ENCODE measurements around the gene DHCR24. TPM values are rescaled to one million over a fixed set of nuclear protein-coding genes. Genes with fewer than 3 reads are reported as not detected.
"Not testable (repeated sequence)": the region's sequence is repeated elsewhere in the genome, so short reads cannot be mapped to it uniquely, and the experiment has no call there.

The DHCR24 gene, protein sequence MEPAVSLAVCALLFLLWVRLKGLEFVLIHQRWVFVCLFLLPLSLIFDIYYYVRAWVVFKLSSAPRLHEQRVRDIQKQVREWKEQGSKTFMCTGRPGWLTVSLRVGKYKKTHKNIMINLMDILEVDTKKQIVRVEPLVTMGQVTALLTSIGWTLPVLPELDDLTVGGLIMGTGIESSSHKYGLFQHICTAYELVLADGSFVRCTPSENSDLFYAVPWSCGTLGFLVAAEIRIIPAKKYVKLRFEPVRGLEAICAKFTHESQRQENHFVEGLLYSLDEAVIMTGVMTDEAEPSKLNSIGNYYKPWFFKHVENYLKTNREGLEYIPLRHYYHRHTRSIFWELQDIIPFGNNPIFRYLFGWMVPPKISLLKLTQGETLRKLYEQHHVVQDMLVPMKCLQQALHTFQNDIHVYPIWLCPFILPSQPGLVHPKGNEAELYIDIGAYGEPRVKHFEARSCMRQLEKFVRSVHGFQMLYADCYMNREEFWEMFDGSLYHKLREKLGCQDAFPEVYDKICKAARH
- total RNA-seq = 100 to 1,000 TPM; 114 to 115 TPM

GRCh38 chr1:54886724-54887664 lies at the start of gene DHCR24:
Gene DHCR24 (minus strand): TSS chr1:54887195. CDS start chr1:54887119, 76 bp downstream.
- no peaks in the 10 kb centered on the region for H3K9me3 Mint-ChIP-seq
- peaks cover 20% of the 10 kb centered on the region for H3K27me3 Mint-ChIP-seq
- H3K27ac Mint-ChIP-seq = peak within 1 kb of the TSS; percentile 73
- ChIA-PET POLR2A (interaction anchor here (0.8 to 2.1 kb wide), 7 partner anchors 32 to 327 kb away, joined by 3 to 8 read pairs (median 6); partner anchors contain the start of genes TTC22, TTC4 and USP24), CTCF (interaction anchor here (0.7 to 4.0 kb wide), 10 partner anchors 8 to 215 kb away, joined by 3 to 19 read pairs (median 4); no protein-coding TSS in a partner anchor)
- peaks cover 51% of the 10 kb centered on the region for H3K4me1 Mint-ChIP-seq
- DNase-seq = peak; percentile 87
- H3K4me3 Mint-ChIP-seq = peak within 1 kb of the TSS; percentile 88
- peaks cover 38% of the 10 kb centered on the region for H3K36me3 Mint-ChIP-seq (ENCODE audit: low read depth)

GRCh38 chr1:54936791-54937190 lies 49.8 kb upstream of the DHCR24 start:
- H3K4me3 Mint-ChIP-seq = no peak overlapping the region
- POLR2A ChIA-PET = no interaction called here
- H3K36me3 Mint-ChIP-seq (ENCODE audit: low read depth) = no peaks in the 10 kb centered on the region
- H3K9me3 Mint-ChIP-seq = peaks cover 3% of the 10 kb centered on the region
- CTCF ChIA-PET = no interaction called here
- DNase-seq = no peak
- H3K27me3 Mint-ChIP-seq = peaks cover 53% of the 10 kb centered on the region
- H3K27ac Mint-ChIP-seq = no peak overlapping the region
- peaks cover 2% of the 10 kb centered on the region for H3K4me1 Mint-ChIP-seq

GRCh38 chr1:54934869-54935268 lies 47.9 kb upstream of the DHCR24 start:
- Mint-ChIP-seq H3K27me3 (peaks cover 54% of the 10 kb centered on the region), H3K27ac (no peak overlapping the region), H3K36me3 (ENCODE audit: low read depth) (no peaks in the 10 kb centered on the region), H3K4me3 (no peak overlapping the region), H3K9me3 (peaks cover 3% of the 10 kb centered on the region), H3K4me1 (peaks cover 2% of the 10 kb centered on the region)
- ChIA-PET POLR2A (no interaction called here), CTCF (interaction anchor here (0.7 to 2.7 kb wide), 2 partner anchors 10 to 19 kb away, joined by 5 to 14 read pairs; no protein-coding TSS in a partner anchor)
- no peak for DNase-seq

DNA sequence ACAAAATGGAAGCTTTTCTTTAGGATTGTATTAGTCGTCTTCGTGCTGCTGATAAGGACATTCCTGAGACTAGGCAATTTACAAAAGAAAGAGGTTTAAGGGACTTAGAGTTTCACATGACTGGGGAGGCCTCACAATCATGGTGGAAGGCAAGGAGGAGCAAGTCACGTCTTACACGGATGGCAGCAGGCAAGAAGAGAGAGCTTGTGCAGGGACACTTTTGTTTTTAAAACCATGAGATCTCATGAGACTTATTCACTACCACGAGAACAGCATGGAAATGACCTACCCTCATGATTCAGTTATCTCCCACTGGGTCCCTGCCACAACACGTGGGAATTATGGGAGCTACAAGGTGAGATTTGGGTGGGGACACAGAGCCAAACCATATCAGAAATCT lies 47.1 kb upstream of the DHCR24 start:
- DNase-seq; H3K4me3 Mint-ChIP-seq; H3K9me3 Mint-ChIP-seq; H3K27ac Mint-ChIP-seq; H3K36me3 Mint-ChIP-seq (ENCODE audit: low read depth); POLR2A ChIA-PET; H3K4me1 Mint-ChIP-seq: not testable (repeated sequence)
- peaks cover 50% of the 10 kb centered on the region for H3K27me3 Mint-ChIP-seq
- CTCF ChIA-PET = interaction anchor here (0.7 to 2.7 kb wide), 3 partner anchors 11 to 62 kb away, joined by 3 to 14 read pairs (median 5); no protein-coding TSS in a partner anchor

- no peaks in the 10 kb centered on the region for H3K36me3 Mint-ChIP-seq (ENCODE audit: low read depth)
- H3K4me3 Mint-ChIP-seq = no peak overlapping the region
- CTCF ChIA-PET = interaction anchor here (1.6 to 2.2 kb wide), 2 partner anchors 10 to 13 kb away, joined by 5 to 7 read pairs; no protein-coding TSS in a partner anchor
- no peak overlapping the region for H3K27ac Mint-ChIP-seq
- no peak for DNase-seq
- H3K9me3 Mint-ChIP-seq = peaks cover 3% of the 10 kb centered on the region
- peaks cover 36% of the 10 kb centered on the region for H3K27me3 Mint-ChIP-seq
- H3K4me1 Mint-ChIP-seq = no peaks in the 10 kb centered on the region
- POLR2A ChIA-PET = interaction anchor here (1.0 kb wide), 1 partner anchor 65 kb away, joined by 3 read pairs; no protein-coding TSS in a partner anchor
Measured at GRCh38 chr1:54931275-54931840, 44.4 kb upstream of the DHCR24 start.

GRCh38 chr1:54929700-54930099 lies 42.7 kb upstream of the DHCR24 start:
- no peaks in the 10 kb centered on the region for H3K4me1 Mint-ChIP-seq
- peaks cover 28% of the 10 kb centered on the region for H3K27me3 Mint-ChIP-seq
- peaks cover 3% of the 10 kb centered on the region for H3K9me3 Mint-ChIP-seq
- no peak for DNase-seq
- CTCF ChIA-PET = interaction anchor here (1.2 to 2.1 kb wide), 3 partner anchors 15 to 93 kb away, joined by 4 to 8 read pairs (median 6); no protein-coding TSS in a partner anchor
- H3K36me3 Mint-ChIP-seq (ENCODE audit: low read depth) = no peaks in the 10 kb centered on the region
- POLR2A ChIA-PET = no interaction called here
- no peak overlapping the region for H3K4me3 Mint-ChIP-seq
- H3K27ac Mint-ChIP-seq = no peak overlapping the region

- ChIA-PET CTCF (interaction anchor here (1.9 to 2.1 kb wide), 3 partner anchors 17 to 94 kb away, joined by 6 to 8 read pairs (median 8); no protein-coding TSS in a partner anchor), POLR2A (no interaction called here)
- Mint-ChIP-seq H3K36me3 (ENCODE audit: low read depth) (no peaks in the 10 kb centered on the region), H3K4me1 (no peaks in the 10 kb centered on the region), H3K27me3 (peaks cover 22% of the 10 kb centered on the region), H3K27ac (no peak overlapping the region), H3K4me3 (no peak overlapping the region), H3K9me3 (no peaks in the 10 kb centered on the region)
- DNase-seq = no peak
Measured at GRCh38 chr1:54928327-54928726, 41.3 kb upstream of the DHCR24 start.

GRCh38 chr1:54927472-54928240 lies 40.7 kb upstream of the DHCR24 start:
- peaks cover 25% of the 10 kb centered on the region for H3K27me3 Mint-ChIP-seq
- H3K4me3 Mint-ChIP-seq = no peak overlapping the region
- POLR2A ChIA-PET = no interaction called here
- H3K9me3 Mint-ChIP-seq = no peaks in the 10 kb centered on the region
- H3K36me3 Mint-ChIP-seq (ENCODE audit: low read depth) = no peaks in the 10 kb centered on the region
- CTCF ChIA-PET = interaction anchor here (1.9 to 2.1 kb wide), 3 partner anchors 17 to 95 kb away, joined by 6 to 8 read pairs (median 8); no protein-coding TSS in a partner anchor
- no peak overlapping the region for H3K27ac Mint-ChIP-seq
- H3K4me1 Mint-ChIP-seq = no peaks in the 10 kb centered on the region
- no peak for DNase-seq

DNA sequence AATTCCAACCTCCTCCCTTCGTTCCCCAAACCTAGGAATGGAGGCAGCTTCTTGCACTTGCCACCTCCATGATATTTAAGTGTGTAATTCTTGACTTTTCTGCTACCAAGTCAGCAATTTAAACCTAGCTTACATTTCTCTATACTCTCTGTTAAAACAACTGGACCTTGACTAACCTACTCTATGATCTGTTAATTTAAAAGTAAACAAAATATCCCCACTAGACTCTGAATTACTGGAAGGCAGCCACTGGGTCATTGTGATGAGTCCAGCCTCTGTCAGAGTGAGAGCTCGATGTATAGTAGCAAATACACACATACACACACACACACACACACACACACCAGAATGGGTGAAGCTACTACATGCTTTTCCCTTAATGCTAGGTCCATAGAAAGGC lies 40.0 kb upstream of the DHCR24 start:
- Mint-ChIP-seq H3K9me3 (no peaks in the 10 kb centered on the region), H3K27me3 (peaks cover 25% of the 10 kb centered on the region), H3K36me3 (ENCODE audit: low read depth) (no peaks in the 10 kb centered on the region), H3K4me1 (no peaks in the 10 kb centered on the region), H3K27ac (no peak overlapping the region), H3K4me3 (no peak overlapping the region)
- POLR2A ChIA-PET = no interaction called here
- DNase-seq = no peak
- CTCF ChIA-PET = interaction anchor here (1.9 kb wide), 1 partner anchor 18 kb away, joined by 8 read pairs; no protein-coding TSS in a partner anchor

DNA sequence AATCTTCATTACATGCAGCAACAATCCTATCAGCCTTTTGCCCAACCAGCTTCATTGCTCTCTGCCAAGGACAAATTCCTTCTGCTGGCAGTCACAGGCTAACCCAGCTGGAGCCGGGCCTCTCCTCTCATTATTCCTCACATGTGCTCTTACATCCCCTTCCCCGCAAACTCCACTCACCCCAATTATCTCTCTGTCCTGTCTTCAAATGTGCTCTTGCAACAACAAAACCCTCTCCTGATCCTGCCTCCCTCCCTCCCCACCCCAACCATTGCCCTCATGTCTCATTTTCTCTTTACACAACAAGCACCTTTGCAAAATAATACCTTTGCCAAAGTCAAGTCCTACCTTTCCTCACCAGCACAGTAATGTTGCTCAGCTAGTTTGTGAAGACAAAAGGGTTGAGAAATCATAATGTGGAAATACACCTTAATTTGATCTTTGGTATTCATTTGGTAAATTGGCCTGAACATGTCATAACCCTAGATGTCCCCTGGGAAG lies 36.0 kb upstream of the DHCR24 start:
- Mint-ChIP-seq H3K4me1 (no peaks in the 10 kb centered on the region), H3K4me3 (no peak overlapping the region), H3K27me3 (peaks cover 26% of the 10 kb centered on the region), H3K36me3 (ENCODE audit: low read depth) (no peaks in the 10 kb centered on the region), H3K27ac (no peak overlapping the region), H3K9me3 (no peaks in the 10 kb centered on the region)
- DNase-seq = no peak
- ChIA-PET CTCF (no interaction called here), POLR2A (interaction anchor here (1.1 kb wide), 1 partner anchor 37 kb away, joined by 3 read pairs; no protein-coding TSS in a partner anchor)

- POLR2A ChIA-PET = no interaction called here
- DNase-seq = no peak
- Mint-ChIP-seq H3K36me3 (ENCODE audit: low read depth) (no peaks in the 10 kb centered on the region), H3K27ac (no peak overlapping the region), H3K27me3 (peaks cover 23% of the 10 kb centered on the region), H3K4me3 (no peak overlapping the region), H3K9me3 (no peaks in the 10 kb centered on the region), H3K4me1 (no peaks in the 10 kb centered on the region)
- CTCF ChIA-PET = no interaction called here
Measured at GRCh38 chr1:54922040-54922761, 35.2 kb upstream of the DHCR24 start.
